ENCODE data around the gene STAT6. TPM values are rescaled to one million over a fixed set of nuclear protein-coding genes. Genes with fewer than 3 reads are reported as not detected.

STAT6 gene
- total and polyA plus RNA-seq, 2 of the 8 experiments (the other 6 are each of a cell fraction or from before 2014, with no cell fraction given): 32.9 to 38.7 TPM

DNA sequence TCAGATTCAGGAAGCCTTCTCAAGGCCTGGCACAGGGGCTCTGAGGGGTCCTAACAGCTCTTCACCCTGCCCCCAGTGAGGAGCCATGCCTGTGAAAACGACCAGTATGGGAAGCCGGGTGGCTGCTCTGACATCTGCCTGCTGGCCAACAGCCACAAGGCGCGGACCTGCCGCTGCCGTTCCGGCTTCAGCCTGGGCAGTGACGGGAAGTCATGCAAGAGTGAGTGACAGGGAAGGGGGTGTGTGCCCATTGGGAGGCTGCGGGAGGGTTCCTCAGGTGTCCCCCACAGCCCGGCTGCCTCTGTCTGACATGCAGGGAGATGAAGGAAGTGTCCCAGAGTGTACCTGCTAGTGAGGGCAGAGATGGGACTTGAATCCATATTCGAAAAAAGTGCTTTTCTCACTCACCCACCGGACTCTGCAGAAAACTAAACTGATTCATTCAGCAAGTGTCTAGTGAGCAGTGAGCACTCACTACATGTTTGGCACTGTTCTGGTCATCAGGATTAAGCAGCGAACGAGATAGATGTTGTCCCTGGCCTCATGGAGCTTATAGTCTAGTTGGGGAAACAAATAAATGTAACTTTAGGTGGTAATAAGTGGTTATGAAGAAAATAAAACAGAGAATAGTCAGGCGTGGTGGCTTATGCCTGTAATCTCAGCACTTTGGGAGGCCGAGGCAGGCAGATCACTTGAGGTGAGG is 45.7 kb upstream of the STAT6 start:
- Histone ChIP-seq H3K4me3 (ENCODE audit: extremely low read depth in 1 of 4, insufficient read depth in 2 of 4, low read depth in 3 of 4, low read length in 4 of 4) (no peak overlapping the region), H2BK20ac (ENCODE audit: low read length) (no peak overlapping the region), H3K4me1 (replicated peaks in 1 of 4; ENCODE audit: control insufficient read depth in 3 of 4, insufficient read depth in 4 of 4, low read length in 3 of 4) (peaks cover 0 to 3% (median under 1%) of the 10 kb centered on the region in 4 experiments; a peak in 3 of 7 replicates), H4K5ac (ENCODE audit: insufficient read length, low read depth, low read length) (no peak overlapping the region), H2AK5ac (ENCODE audit: low read depth, low read length) (no peak overlapping the region), H3K27me3 (replicated peaks in 1 of 4; ENCODE audit: control insufficient read depth in 3 of 4, extremely low read depth in 1 of 4, insufficient read depth in 3 of 4, low read length in 3 of 4) (no peaks in the 10 kb centered on the region), H3K27ac (ENCODE audit: low read depth, low read length) (no peak overlapping the region), H3K9ac (replicated peaks in 1 of 4; ENCODE audit: extremely low read depth in 1 of 4, low read depth in 3 of 4, low read length in 3 of 4) (no peak overlapping the region), H2BK120ac (replicated peaks; ENCODE audit: low read depth, low read length) (no peak overlapping the region), H4K20me1 (replicated peaks in 1 of 2; ENCODE audit: control insufficient read depth in 1 of 2, insufficient read depth in 2 of 2, low read length in 2 of 2) (peaks cover 4 to 18% of the 10 kb centered on the region in 2 experiments), H4K91ac (replicated peaks; ENCODE audit: insufficient read length, low read length) (no peak overlapping the region), H3K36me3 (ENCODE audit: control insufficient read depth in 2 of 4, insufficient read depth in 4 of 4, low read length in 3 of 4) (peaks cover 33 to 76% (median 69%) of the 10 kb centered on the region in 4 experiments; a peak in 7 of 8 replicates), H3K56ac (replicated peaks; ENCODE audit: insufficient read length, low read depth, low read length) (no peak overlapping the region), H3K9me3 (ENCODE audit: insufficient read depth in 2 of 2, low read depth in 1 of 2, low read length in 1 of 2) (no peaks in the 10 kb centered on the region), H3K14ac (ENCODE audit: insufficient read length) (no peak overlapping the region), H2AFZ (ENCODE audit: low read length) (no peak overlapping the region), H2BK12ac (ENCODE audit: low read depth, low read length) (no peak overlapping the region), H3K4me2 (ENCODE audit: insufficient read depth in 1 of 2, low read depth in 2 of 2, low read length in 2 of 2) (no peak overlapping the region), H2BK15ac (ENCODE audit: low read length) (no peak overlapping the region), H2BK5ac (ENCODE audit: low read depth, low read length) (no peak overlapping the region), H3K4ac (replicated peaks; ENCODE audit: insufficient read length, low read depth, low read length) (no peak overlapping the region), H3K79me2 (ENCODE audit: control insufficient read depth in 1 of 2, insufficient read depth in 2 of 2, low read length in 2 of 2) (no peaks in the 10 kb centered on the region), H3K23me2 (ENCODE audit: low read depth, low read length) (no peaks in the 10 kb centered on the region), H3K18ac (ENCODE audit: extremely low read depth, low read length) (no peak overlapping the region), H4K8ac (ENCODE audit: extremely low read depth, insufficient read depth, low read length) (no peak overlapping the region), H3K23ac (ENCODE audit: insufficient read length) (no peak overlapping the region), H3K79me1 (ENCODE audit: low read depth, low read length) (no peaks in the 10 kb centered on the region)
- DNase-seq (ENCODE audit: low read depth in 1 of 2, low spot score in 2 of 2) (no peak), FAIRE-seq (no peak)
- 96% methylated on average over 16 of the region's 16 CpGs; no CpG with 5 or more reads in 1 of the 2 experiments for WGBS, 2 experiments (ENCODE audit: extremely low coverage in 1 of 2, insufficient coverage in 1 of 2, insufficient read length in 1 of 2, insufficient replicate concordance in 2 of 2, low coverage in 1 of 2, low lambda C conversion rate in 2 of 2, missing lambda C conversion rate in 1 of 2)
- ChIA-PET POLR2A (ENCODE audit: partially characterized antibody) (interaction anchor here (1.3 to 10.8 kb wide), 9 partner anchors 9 to 30 kb away, joined by 4 to 75 read pairs (median 6); partner anchors contain the start of genes LRP1 and LRP1-AS), CTCF (ENCODE audit: partially characterized antibody) (interaction anchor here (0.9 to 10.6 kb wide), 7 partner anchors 10 to 45 kb away, joined by 3 to 150 read pairs (median 7); no protein-coding TSS in a partner anchor)
- TF ChIP-seq NANOG (IDR thresholded peaks at IDR 0.05; ENCODE audit: insufficient read depth, low read depth, low read length, poor library complexity, severe bottlenecking) (no peak), POU5F1 (IDR thresholded peaks at IDR 0.05; ENCODE audit: low read depth, low read length) (no peak), CTBP2 (IDR thresholded peaks at IDR 0.05; ENCODE audit: borderline replicate concordance, insufficient read depth, insufficient read length, low read length) (no peak), YY1 (IDR thresholded peaks at IDR 0.05; ENCODE audit: low read depth, low read length) (no peak), KDM4A (IDR thresholded peaks at IDR 0.05; ENCODE audit: low read depth, low read length, severe bottlenecking) (no peak), POLR2A (IDR thresholded peaks at IDR 0.05; ENCODE audit: control extremely low read depth in 1 of 2, low read depth in 2 of 2, low read length in 2 of 2) (no peak), CBX8 (IDR thresholded peaks at IDR 0.05; ENCODE audit: borderline replicate concordance, low read depth, low read length) (no peak), NRF1 (IDR thresholded peaks at IDR 0.05; ENCODE audit: low read depth, low read length) (no peak), MAFK (IDR thresholded peaks at IDR 0.05; ENCODE audit: low read depth, low read length) (no peak), RBBP5 (IDR thresholded peaks at IDR 0.05; ENCODE audit: borderline replicate concordance, low read depth, low read length) (no peak), CHD2 (IDR thresholded peaks at IDR 0.05; ENCODE audit: low read length) (no peak)
- TF ChIP-seq, protein P1, sequence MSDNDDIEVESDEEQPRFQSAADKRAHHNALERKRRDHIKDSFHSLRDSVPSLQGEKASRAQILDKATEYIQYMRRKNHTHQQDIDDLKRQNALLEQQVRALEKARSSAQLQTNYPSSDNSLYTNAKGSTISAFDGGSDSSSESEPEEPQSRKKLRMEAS (IDR thresholded peaks at IDR 0.05): no peak

Data from H1 (cell line).